GM04503 (cell line): Measurements from ENCODE around the gene PPT2.
"Not testable (repeated sequence)": the region's sequence is repeated elsewhere in the genome, so short reads cannot be mapped to it uniquely, and the experiment has no call there.

Experiments used
- DNase-seq: peaks from one replicate; pipeline ENCODE4 v3.0.0-alpha.2; 2012; ENCODE audit warnings: low read depth

Gene PPT2

GRCh38 chr6:32210191-32210601, 56.3 kb downstream of the PPT2 start:
- no peak for DNase-seq

- not testable (repeated sequence) for DNase-seq
Observed at GRCh38 chr6:32211432-32211831, 57.5 kb downstream of the PPT2 start.

- DNase-seq = no peak
Observed at GRCh38 chr6:32212076-32212760, 58.3 kb downstream of the PPT2 start.
